ENCODE measurements around the gene ALG14.
A peak's percentile ranks its signal among the peaks of the same experiment; 100 is the strongest.
"Not testable (repeated sequence)": the region's sequence is repeated elsewhere in the genome, so short reads cannot be mapped to it uniquely, and the experiment has no call there.

The ALG14 gene

DNA sequence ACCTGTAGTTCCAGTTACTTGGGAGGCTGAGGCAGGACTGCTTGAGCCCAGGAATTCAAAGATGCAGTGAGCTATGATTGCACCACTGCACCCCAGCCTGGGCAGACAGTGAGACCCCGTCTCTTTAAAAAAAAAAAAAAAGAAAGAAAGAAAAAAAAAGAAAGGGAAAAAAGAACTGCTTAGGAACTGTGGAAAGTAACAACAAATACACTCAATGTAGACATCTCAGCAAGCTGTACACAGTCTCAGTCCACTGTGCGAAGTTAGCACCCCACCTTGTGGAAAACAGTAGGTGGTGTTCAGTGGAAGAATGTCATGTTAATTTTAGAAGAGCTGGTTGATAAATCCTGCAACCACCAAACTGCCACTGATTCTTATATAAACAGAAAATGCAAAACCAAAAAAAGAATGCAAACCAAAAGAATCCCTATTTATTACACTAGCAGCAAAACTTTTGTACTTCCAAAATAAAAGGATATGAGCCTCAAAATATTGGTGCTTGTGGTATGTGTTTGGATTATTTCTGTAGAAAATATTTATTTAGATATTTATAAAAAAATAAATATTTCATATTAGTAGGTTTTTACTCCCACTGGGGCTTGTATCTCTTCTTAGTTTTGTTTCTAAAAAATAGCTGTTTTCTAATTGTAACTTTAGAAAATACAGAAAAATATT is 31.1 kb downstream of the ALG14 start:
- DNase-seq = peak in 3 of 4 experiments; percentile 13 to 20 (median 17)

DNA sequence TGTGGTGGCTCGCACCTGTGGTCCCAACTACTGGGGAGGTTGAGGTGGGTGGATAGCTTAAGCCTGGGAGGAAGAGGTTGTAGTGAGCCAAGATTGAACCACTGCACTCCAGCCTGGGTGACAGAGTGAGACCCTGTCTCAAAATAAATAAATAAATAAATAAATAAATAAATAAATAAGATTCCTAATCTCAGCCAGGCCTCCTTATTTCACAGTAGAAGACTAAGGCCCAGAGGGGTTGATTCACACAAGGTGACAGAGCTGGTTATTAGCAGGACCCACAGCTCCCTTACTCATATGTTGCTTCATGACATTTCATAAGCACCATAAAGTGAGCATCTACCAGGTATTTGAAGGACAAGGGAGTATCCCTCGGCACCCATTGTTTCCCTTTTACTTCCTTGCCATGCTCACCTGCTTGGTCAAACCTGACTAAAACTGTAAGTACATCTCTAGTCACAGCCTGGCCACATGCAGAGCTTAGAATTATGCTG is 32.7 kb downstream of the ALG14 start:
- no peak for DNase-seq

DNA sequence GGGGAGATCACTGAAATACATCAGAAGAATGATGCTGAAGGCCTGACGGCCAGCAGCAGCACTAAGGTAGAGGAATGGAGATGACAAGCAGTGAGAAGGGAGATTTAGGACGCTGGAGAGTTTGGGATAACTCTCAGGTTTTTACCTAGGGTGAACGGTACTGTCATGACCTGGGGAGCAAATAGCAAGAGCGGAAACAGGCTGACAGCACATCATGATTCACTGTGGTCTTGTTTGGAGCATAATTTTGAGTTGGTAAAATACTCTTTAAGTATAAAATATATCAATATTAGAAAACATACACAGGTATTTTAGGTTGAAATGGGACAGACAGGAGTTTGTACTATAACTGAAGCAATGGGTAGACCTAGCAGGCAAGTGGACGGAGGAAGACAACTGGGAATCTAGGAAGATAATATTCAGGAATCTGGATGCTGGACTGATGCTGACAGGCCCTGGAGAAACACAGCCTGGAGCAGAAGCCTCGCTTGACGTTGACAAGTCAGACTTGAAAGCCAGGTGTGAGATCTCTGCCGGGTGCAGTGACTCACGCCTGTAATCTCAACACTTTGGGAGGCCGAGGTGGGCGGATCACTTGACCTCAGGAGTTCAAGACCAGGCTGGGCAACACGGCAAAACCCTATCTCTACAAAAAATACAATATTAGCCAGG is 33.3 kb downstream of the ALG14 start:
- no peak for DNase-seq

DNA sequence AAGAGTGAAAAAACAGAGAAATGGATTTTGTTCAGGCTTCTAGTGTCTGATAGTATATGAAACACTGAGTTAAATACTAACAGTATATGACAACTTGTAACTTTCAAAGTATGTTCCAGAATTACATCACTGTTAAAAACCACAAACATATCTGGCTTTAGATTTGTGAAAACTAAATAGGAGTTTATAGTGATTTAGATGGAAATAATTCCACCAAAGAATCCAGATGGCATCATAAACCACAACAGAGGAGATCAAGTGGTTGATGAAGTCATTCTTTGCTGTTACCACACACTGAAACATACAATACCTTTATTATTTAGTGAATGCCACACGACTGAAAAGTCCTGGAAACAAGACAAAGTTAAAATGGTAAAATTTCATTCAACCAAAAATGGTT is 37.2 kb downstream of the ALG14 start:
- no peak for DNase-seq

DNA sequence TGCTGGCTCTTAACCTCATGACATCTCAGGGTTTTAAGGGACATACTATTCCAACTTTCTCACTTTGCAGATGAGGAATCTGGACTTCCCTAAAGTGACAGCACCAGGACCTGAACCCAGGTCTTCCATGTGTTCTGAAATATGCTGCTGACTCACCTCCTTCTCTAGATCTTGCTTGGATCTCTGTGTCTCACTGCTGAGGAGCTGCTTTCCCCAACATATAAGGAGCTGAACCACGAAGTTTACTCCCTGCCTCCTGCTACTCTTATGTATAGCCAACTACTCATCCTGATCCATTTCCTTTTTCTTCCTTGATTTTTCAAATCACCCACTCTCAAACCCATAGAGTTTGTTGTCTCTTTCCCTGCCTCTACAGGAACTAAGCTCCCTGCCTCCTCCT is 38.2 kb downstream of the ALG14 start:
- no peak for DNase-seq

DNA sequence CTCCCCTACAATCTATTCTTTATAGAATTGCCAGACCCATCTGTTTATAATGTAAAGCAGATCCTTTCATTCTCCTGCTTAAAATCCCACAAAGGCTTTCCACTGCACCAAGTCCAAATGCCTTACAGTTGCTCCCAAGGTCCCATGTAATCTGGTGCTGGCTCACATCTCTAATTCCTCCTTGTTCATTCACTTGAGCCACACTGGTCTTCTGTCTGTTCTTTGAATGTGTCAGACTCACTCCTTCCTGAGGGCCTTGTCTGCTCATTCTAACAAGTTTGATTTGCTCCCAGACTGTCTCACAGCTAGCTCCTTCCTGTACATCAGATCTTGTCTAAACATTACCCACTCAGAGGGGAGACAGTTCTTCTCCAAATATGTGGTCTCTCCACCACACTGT is 38.9 kb downstream of the ALG14 start:
- no peak for DNase-seq

DNA sequence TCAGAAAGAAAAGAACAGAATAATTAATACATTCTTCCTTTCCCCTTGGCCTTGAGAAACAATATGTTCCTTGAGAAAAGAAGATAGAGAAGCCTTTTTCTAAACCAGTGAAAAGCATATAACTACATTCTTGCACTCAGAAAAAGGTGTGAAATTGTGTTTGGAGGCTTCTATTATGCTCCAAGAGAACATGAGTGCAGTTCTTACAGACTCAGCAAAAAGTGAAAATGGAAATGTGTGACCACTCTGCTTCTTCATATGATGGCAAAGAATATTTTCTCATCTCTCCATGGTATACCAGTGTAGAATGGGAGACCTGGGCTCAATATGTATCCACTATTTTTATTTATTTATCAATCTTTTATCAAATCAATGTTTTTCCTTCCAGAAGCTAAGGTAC is 43.2 kb downstream of the ALG14 start:
- no peak for DNase-seq

DNA sequence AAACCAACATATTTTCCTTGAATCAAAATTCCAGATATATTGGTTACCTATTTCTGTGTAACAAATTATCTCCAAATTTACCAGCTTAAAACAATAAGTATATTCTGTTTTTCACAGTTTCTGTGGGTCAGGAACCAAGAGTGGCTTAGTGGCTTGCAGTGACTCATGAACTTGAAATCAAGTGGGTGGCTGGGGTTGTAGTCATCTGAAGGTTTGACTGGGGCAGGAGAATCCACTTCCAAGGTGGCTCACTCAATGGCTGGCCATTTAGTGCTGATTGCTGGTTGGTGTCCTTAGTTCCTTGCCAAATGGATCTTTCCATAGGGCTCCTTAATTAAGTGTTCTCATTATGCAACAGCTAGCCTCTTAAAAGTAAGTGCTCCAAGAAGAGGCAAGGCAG is 43.8 kb downstream of the ALG14 start:
- DNase-seq = no peak

DNA sequence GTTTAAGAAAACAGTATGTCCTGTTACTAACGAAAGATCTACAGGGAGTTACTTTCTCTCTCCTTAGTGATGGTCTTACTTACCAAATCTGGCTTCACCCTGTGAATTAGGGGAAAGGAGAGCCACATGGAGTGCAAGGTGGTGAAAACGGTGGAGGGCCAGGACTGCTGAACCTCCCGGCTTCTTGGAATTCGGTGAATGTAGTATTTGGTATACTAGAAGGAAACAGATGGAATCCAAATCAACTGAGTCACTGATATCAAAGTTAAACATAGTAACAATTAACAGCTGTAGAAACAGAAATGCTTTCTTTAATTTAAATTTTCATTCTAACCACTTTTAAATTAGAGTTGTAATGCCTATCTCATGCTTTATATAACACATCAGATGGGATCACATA is 45.7 kb downstream of the ALG14 start:
- no peak for DNase-seq

DNA sequence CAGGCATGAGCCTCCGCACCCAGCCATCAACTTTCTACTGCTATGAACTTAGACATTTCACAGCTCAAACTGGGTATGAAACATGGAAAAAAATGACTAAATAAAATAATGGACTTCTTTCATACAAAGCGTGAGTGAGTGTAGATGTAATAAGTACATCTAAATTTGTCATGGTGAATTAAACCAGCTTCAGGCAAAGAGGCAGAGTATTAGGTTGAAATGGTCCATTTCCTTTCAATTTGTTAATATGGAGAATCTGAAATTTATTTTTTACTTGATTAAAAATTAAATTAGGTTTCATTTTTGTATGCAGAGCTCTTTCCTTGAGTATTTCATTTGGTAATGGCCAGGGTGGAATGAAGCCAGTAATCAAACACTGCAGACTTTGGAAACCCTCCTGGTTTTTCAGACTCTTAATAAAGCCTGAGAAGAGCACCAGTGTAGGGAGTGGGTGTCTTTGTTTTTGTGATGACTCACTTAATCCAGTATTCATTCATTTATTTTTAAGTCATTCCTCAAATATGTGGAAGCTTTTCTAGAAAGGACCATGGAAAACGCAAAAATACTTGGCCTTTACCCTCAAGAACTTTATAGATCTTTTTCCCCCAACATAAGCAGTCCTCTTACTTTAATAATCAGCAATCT is 49.2 kb downstream of the ALG14 start:
- DNase-seq = no peak

DNA sequence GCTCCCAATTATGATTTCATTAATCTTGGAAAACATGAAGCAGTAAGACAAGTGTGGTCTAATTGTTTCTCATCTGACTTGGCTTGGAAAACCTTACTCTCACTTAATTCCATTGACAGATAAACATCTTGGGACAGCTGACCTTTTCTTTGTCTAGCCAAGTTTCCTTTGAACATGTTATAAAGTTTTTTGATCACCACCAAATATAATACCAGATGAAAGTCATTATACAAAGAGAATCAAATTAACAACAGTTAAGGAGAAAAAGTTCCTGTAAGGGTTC is 50.2 kb downstream of the ALG14 start:
- DNase-seq = no peak

DNA sequence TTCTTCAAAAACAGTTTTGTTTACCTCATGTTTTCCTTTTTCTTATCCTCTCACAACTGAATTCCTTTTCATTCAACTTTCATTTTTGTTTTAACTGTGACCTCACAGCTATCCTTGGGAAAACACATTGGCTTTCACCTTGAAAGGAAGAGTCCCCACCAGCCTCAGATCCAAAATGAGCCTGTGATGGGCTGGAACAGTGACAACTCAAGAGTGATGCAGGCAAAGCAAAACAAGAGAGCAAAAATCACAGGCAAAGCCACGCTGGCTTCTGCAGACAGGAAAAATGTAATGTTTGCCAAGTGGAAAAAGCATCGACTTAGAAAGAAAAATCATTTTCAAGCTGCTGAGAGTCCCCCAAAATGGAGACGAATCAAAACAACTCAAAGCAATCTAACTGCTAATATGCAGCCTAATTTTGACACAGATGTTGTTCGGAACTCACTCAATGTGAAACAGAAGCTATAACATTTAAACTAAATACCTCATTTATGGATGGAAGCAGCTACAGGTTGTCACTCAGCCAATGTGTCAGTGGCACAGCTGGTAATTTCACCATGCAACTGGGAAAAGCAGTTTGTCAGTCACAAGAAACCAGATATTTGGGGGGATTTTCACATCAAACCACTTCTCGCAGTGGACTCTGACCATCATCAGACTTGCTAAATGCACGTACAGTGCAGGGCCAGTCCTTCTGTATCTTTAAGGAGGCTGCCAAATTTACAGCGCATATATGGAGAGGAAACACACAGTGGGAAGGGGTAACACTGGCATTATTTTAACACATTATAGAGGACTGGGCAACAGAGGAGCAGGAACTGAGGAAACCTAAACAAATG is 50.7 kb downstream of the ALG14 start:
- DNase-seq = no peak

DNA sequence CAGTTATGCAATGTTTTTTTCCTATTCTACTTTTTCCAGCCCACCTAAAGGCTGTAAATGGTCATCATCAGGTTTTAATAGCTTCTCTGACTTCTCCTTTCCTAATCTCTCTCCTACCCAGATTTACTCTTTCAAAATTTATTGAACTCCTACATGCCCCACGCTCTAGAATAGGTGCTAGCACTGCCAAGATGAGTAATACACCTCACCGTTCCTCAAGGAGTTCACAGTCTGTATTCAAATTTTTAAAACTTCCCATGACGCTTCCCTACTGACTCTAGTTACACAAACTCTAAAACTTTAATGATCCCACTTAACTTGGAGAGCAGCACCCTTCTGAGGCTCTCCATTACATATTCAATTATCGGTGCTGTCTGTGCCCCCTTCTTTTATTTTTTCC is 51.6 kb downstream of the ALG14 start:
- DNase-seq = no peak

DNA sequence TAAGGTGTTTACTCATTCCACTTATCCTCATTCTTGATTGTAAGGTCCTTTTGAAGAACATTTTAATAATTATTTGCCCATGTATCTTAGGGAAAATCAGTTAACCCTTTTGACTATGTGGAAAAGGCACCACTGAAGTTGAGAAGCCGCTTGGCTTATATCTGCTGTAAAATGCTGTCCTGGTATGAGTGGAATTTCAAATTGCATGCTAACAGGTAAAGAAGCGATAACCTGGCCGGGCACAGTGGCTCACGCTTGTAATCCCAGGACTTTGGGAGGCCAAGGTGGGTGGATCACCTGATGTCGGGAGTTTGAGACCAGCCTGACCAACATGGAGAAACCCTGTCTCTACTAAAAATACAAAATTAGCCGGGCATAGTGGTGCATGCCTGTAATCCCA is 53.3 kb downstream of the ALG14 start:
- DNase-seq = not testable (repeated sequence)

DNA sequence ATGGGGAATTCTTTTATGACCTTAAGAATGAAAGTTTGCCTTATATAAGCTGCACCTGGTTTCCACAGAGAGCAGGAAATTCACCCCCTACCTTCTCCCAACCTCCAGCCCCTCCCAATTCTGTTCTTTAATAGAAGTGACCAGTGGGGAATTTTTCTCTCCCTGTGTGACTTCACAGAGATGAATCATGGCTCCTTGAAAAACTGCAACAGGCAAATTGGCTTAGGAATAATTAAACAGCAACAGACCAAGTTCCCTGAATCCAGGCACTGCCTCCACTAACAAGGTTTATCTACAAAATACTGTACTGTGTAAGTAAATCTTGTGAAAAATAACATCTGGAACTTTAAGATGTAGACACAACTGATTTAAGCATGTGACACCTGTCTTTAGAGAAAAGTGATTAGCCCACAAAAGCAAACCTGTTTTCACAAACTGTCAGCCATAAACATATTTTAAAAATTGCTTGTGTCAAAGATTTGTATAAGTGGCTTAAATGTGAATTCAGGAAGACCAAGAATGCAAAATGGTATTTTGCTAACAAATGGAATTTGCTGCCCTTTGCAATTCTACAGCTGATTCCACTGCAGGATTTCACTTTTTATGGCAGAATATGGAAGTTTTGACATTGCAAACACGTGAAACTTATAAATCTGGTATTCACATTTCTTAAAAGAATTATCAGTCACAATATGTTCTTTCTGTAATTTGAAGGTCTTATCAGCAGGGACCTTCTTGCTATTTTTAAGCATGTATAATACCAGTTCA is 54.0 kb downstream of the ALG14 start:
- no peak for DNase-seq

DNA sequence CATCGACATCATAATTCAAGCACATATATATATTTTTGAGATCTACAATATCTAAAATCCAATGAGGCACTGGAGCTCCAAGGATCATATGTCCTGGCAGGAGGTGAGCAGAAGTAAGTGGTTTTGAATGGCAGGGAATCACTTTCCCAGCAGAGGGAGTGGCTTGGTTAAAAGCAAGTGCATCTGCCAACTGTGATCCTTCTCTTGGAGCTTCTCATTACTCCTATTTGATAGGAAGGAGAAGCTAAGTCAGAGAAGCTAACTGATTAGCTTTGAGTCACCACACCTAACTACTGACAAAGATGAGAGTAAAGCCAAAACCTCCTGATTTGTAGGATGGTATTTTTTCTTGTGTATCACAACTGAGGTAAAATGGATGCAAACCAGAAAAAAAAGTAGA is 55.0 kb downstream of the ALG14 start:
- DNase-seq = no peak

DNA sequence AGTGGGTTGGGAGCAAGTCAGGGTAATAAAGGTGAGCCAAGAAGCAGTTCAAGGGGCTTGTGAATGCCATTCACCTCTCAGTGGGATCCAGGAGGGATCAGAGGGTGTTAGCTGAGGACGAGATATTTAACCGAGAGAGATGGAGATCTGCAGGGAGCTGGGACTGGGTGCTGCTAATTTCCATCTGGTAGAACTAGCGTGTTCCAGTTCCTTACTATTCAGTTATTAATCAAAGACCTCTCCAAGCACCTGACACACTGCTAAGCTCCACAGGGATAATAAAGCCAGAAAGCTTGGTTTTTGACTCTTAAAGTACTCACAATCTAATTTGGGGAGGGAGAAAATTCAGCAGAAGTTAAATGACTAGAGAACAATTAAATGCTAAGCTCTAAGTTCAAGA is 57.7 kb downstream of the ALG14 start:
- DNase-seq = no peak

DNA sequence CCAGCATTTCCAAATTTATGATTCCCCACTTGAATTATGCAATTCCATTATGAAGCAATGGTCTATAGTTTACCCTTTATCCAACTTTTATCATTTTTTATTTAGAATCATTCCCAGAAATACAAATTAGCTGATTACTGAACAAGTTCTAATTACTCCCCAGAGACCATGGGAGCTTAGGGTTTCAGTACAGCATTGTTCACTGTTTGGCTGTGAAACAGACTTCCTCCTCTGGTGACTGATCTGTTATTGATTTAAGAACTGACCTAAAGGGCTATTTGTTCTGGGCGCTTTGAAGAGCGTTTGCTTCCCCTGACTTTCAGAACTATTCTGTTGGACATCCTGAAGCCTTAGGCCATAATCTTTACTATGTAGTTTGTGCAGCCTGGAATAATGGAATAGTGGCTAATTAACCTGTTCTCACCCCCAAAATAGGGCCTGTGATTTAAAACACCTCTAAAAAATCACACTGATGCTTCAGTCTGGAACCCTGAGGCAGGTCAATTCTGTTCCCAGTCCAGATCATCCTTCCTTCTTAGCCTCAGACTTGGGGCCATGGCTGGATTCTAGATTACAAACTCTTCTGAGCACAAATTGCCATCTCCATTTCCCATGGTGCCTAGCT is 58.7 kb downstream of the ALG14 start:
- no peak for DNase-seq

DNA sequence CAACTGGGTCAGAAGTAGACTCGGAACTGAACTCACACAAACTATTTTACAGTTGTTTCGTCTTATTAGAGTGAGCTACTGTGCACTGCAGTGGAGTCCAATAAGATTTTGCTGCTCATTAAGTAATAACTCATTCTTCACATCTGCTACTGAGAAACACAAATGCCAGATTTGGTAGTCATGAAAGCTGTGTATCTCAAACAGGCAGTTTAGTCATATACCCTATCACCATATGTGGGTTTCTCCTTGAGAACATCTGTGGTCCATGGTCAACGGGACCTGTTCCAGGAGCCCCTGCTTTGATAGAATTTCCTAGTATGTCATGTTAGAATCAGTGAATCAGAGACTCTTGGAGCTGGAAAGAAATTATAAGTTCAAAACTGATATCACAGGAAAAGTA is 60.4 kb downstream of the ALG14 start:
- no peak for DNase-seq

DNA sequence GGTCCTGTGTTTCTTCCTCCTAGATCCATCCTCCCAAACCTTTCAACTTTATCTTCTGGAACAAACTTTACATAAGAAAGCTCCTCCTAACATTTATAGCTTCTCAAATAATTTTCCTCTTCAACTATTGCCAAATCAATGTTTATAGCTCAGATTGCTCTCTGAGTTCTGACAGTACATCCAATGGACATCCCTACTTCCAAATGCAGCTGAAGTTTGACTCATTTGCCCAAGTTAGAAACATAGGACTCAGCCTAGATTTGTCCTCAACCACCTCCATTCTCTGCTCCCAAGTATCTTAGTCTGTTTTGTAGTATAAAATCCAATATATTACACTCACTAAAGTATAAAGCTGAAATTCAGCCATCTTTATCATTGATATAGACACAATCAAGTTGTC is 62.6 kb downstream of the ALG14 start:
- no peak for DNase-seq

DNA sequence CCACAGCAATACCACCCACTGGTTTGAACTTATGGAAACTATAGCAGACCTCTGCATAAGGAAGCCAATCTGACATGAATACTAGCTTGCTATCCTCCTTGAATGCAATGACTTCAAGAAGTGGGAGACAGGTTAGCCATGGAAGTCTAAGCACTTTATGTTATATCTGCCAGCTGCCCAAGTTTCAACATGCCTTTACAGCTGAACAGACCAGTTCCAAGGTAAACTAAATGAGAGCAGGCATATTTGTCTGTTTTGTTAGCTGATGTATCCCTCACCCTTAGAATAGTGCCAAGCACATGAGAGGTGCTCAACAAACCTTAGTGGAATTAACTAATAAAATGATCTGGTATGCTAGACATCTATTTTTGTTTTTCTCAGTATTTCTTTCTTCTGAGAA is 65.1 kb downstream of the ALG14 start:
- DNase-seq = no peak

DNA sequence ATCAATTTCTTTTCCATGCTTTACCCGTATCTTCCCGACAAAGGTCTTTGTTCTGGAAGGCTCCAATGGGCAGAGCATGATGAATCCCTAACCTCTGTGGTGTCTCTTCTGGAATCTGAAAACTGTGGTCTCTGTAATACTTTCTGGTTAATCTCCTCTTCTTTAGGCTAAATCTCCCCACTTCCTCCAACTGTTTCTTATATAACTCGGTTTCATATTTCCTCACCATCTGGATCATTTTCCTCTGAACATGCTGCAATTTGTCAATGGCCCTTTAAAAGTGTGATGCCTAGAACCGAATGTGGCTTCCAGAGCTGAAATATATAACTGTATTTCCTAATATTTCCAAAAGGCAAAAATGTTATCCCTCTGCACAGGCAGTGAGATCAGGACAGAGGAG is 66.1 kb downstream of the ALG14 start:
- DNase-seq = no peak

Measured in suppressor macrophage (primary cell).